Glutamatergic neuron (in vitro differentiated cells): ENCODE results near the gene CDHR2. TPM values are rescaled to one million over a fixed set of nuclear protein-coding genes. Genes with fewer than 3 reads are reported as not detected.

Experiments used
- DNase-seq: peaks from one replicate; pipeline ENCODE4 v3.0.0; 2022
- H3K27ac Mint-ChIP-seq: one replicate; pipeline ENCODE4 v1.8.0; 2020; ENCODE audit warnings: mild to moderate bottlenecking, mixed read lengths, inconsistent platforms; ENCODE audit not compliant: unreplicated experiment
- H3K27me3 Mint-ChIP-seq: one replicate; pipeline ENCODE4 v1.8.0; 2020; ENCODE audit warnings: mild to moderate bottlenecking, moderate library complexity, mixed read lengths, inconsistent platforms; ENCODE audit not compliant: unreplicated experiment
- H3K36me3 Mint-ChIP-seq: one replicate; pipeline ENCODE4 v1.8.0; 2020; ENCODE audit warnings: mild to moderate bottlenecking, mixed read lengths, inconsistent platforms; ENCODE audit not compliant: unreplicated experiment
- H3K4me1 Mint-ChIP-seq: one replicate; pipeline ENCODE4 v1.8.0; 2020; ENCODE audit warnings: mild to moderate bottlenecking, low read depth, mixed read lengths, inconsistent platforms; ENCODE audit not compliant: unreplicated experiment
- H3K4me3 Mint-ChIP-seq: one replicate; pipeline ENCODE4 v1.8.0; 2020; ENCODE audit warnings: mild to moderate bottlenecking, mixed read lengths, inconsistent platforms; ENCODE audit not compliant: unreplicated experiment
- H3K9me3 Mint-ChIP-seq: one replicate; pipeline ENCODE4 v1.8.0; 2020; ENCODE audit warnings: mild to moderate bottlenecking, moderate library complexity, mixed read lengths, inconsistent platforms; ENCODE audit not compliant: unreplicated experiment
- CTCF ChIP-seq: fragments of 200-600 bp; sonication (generic); IDR thresholded peaks from one replicate; pipeline ENCODE4 v1.5.0; 2021; ENCODE audit not compliant: partially characterized antibody, unreplicated experiment
- total RNA-seq: library from RNA; stranded (reverse); fragmentation: NEBNext Ultra II Directional; extraction: Animal tissue kit (Norgen Biotek cat#: 25700); gene quantifications from one replicate; pipeline ENCODE4 v1.2.1, GENCODE V29; 2021; ENCODE audit not compliant: unreplicated experiment

Gene CDHR2
- total RNA-seq, 1 donor from 2014 or later: 0.29 TPM

- DNase-seq: no peak
- H3K4me1 Mint-ChIP-seq: peaks cover 3% of the 10 kb centered on the region
- TF ChIP-seq CTCF: no peak
- H3K27ac Mint-ChIP-seq: no peak overlapping the region
- peaks cover 6% of the 10 kb centered on the region for H3K27me3 Mint-ChIP-seq
- H3K4me3 Mint-ChIP-seq: no peak overlapping the region
- peaks cover 11% of the 10 kb centered on the region for H3K36me3 Mint-ChIP-seq
- H3K9me3 Mint-ChIP-seq: peaks cover 3% of the 10 kb centered on the region
Observed at GRCh38 chr5:176639208-176639607, 90.1 kb downstream of the CDHR2 start.

GRCh38 chr5:176639981-176640380 lies 90.8 kb downstream of the CDHR2 start:
- no peak for DNase-seq
- Mint-ChIP-seq H3K27me3 (peaks cover 9% of the 10 kb centered on the region), H3K9me3 (peaks cover 1% of the 10 kb centered on the region), H3K4me1 (peaks cover 6% of the 10 kb centered on the region), H3K4me3 (no peak overlapping the region), H3K27ac (no peak overlapping the region), H3K36me3 (peaks cover 11% of the 10 kb centered on the region)
- TF ChIP-seq CTCF: no peak

DNA sequence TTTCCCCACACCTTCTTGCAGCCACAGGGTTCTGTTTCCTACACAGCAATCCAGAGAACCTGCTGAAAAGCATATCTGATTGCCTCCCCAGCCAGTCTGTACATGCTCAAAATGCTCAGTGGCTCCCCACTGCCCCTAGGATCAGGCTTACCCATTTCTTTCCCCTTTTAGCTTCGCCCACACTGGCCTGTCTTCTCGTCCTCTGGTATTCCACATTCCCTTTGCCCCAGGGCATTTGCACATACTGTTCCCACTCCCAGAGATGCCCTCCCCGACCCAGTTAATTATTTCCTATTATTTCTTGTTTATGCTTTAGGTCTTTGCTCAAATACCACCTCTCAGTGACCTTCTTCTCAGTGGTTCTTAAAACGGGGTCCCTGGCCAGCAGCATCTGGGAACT lies 91.5 kb downstream of the CDHR2 start:
- Mint-ChIP-seq H3K9me3 (peaks cover 3% of the 10 kb centered on the region), H3K27me3 (peaks cover 7% of the 10 kb centered on the region), H3K4me3 (no peak overlapping the region), H3K36me3 (peaks cover 11% of the 10 kb centered on the region), H3K4me1 (peaks cover 6% of the 10 kb centered on the region), H3K27ac (peak overlapping the region; percentile 56)
- DNase-seq: no peak
- TF ChIP-seq CTCF: no peak

- Mint-ChIP-seq H3K4me1 (peaks cover 13% of the 10 kb centered on the region), H3K27ac (no peak overlapping the region), H3K4me3 (no peak overlapping the region), H3K9me3 (peaks cover 3% of the 10 kb centered on the region), H3K36me3 (peaks cover 5% of the 10 kb centered on the region), H3K27me3 (peaks cover 9% of the 10 kb centered on the region)
- no peak for TF ChIP-seq CTCF
- DNase-seq: no peak
Observed at GRCh38 chr5:176642675-176643490, 93.7 kb downstream of the CDHR2 start.

DNA sequence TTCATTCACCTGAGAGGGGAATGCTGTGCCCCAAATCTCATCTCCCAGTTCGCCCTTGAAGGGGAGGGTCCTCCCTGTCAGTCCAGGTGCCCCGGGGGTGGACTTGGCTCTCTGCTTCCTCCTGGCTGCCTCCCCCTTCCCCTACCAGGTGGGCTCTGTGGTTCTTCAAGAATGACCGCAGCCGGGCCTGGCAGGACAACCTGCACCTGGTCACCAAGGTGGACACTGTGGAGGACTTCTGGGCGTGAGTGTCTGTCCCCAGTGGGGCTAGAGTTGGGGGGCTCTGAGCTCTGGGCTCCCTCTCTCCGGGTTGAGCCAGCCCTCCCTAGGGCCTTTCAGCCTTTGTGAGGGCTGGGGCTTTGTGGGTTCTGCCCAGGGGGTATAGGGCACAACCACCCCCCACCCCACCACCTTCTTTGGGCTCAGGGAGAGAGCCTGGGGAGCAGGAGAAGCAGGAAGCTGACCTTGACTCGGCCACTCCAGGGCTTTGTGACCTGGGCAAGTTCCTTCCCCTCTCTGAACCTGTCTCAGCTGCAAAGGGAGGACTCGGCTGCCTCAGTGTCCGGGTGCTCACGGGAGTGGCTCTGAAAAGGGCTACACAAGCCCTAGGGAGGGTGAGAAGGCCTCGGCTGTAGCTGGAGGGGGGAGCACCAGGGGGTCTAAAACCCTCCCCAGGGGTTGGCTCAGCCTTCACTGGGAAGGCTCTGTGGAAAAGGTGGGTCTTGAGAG lies 94.5 kb downstream of the CDHR2 start:
- no peak for DNase-seq
- Mint-ChIP-seq H3K27ac (no peak overlapping the region), H3K36me3 (no peaks in the 10 kb centered on the region), H3K4me1 (peaks cover 18% of the 10 kb centered on the region), H3K9me3 (peaks cover 2% of the 10 kb centered on the region), H3K27me3 (peaks cover 12% of the 10 kb centered on the region), H3K4me3 (no peak overlapping the region)
- TF ChIP-seq CTCF: no peak
